HCT116 (cell line): ENCODE measurements around the gene NEK7. TPM values are rescaled to one million over a fixed set of nuclear protein-coding genes. Genes with fewer than 3 reads are reported as not detected.

Source experiments
- ATAC-seq: fragments of 200-7000 bp; cut with Tn5 transposase; 2 replicates; pipeline ENCODE4 v1.9.1; 2020; ENCODE audit warnings: mild to moderate bottlenecking, moderate library complexity
- BruUV-seq: library from RNA; stranded (reverse); fragments of 400-500 nt; replicated peaks from 2 replicates; lab custom pipeline; 2021; lab: Mats Ljungman, UMichigan
- CTCF ChIA-PET: fragments of 300-600 bp; sonication (Branson Sonifier 250); formaldehyde crosslinking; loops from one replicate; lab custom pipeline; 2021; ENCODE audit warnings: antibody characterized with exemption; lab: Charles Lee
- POLR2A ChIA-PET: fragments of 300-600, 350-600 bp; sonication (Branson Sonifier 250); formaldehyde crosslinking; loops from one replicate; lab custom pipeline; 2021; ENCODE audit warnings: antibody characterized with exemption; lab: Charles Lee
- RAD21 ChIA-PET, 2 experiments: fragments of 300-600 bp; sonication (Branson Sonifier 250); formaldehyde crosslinking; loops; one replicate each; lab custom pipeline; 2023; ENCODE audit warnings: low total read pairs in 2 of 2; ENCODE audit not compliant: uncharacterized antibody in 2 of 2, unreplicated experiment in 2 of 2, low non-redundant PET in 1 of 2; lab: Charles Lee
- DNase-seq: peaks from one replicate; pipeline ENCODE4 v3.0.0-alpha.2; 2010; ENCODE audit warnings: low read depth, low spot score
- H2AFZ ChIP-seq: fragments of 200-600 bp; shearing (Covaris generic), sonication (generic); 2 replicates; pipeline ENCODE4 v1.6.1; 2017; ENCODE audit warnings: low read depth, mixed run types, mixed read lengths, antibody characterized with exemption, low read length; ENCODE audit not compliant: poor library complexity, severe bottlenecking
- H3K27ac ChIP-seq: 2 replicates; pipeline ENCODE4 v1.5.1; 2012; ENCODE audit warnings: low read depth, low read length
- H3K27me3 ChIP-seq: fragments of 200-600 bp; sonication (generic); 2 replicates; pipeline ENCODE4 v1.6.1; 2016; ENCODE audit warnings: mixed run types, low read length, mixed read lengths; ENCODE audit not compliant: insufficient read depth
- H3K36me3 ChIP-seq, 2 experiments: fragments of 200-500 bp in 1 of 2; fragments of 200-600 bp in 1 of 2; sonication (Bioruptor generic) in 1 of 2; sonication (generic) in 1 of 2; 2 replicates each; pipeline versions ENCODE4 v1.5.1 to v1.6.1; 2014 to 2016; ENCODE audit warnings: low read length in 2 of 2, inconsistent platforms in 1 of 2, mixed read lengths in 1 of 2, mixed run types in 1 of 2; ENCODE audit not compliant: insufficient read depth in 2 of 2, control insufficient read depth in 1 of 2
- H3K4me1 ChIP-seq, 2 experiments: fragments of 200-600 bp in 1 of 2; sonication (generic) in 1 of 2; 2 replicates each; pipeline versions ENCODE4 v1.5.1 to v1.6.1; 2012 to 2017; ENCODE audit warnings: low read length in 2 of 2, inconsistent platforms in 1 of 2, mild to moderate bottlenecking in 1 of 2, mixed read lengths in 1 of 2, mixed run types in 1 of 2, moderate library complexity in 1 of 2; ENCODE audit not compliant: insufficient read depth in 2 of 2, control insufficient read depth in 1 of 2
- H3K4me2 ChIP-seq: fragments of 200-600 bp; sonication (generic); 2 replicates; pipeline ENCODE4 v1.6.1; 2017; ENCODE audit warnings: mixed run types, low read length, mixed read lengths
- H3K4me3 ChIP-seq, 2 experiments: fragments of 200-600 bp in 1 of 2; sonication (generic) in 1 of 2; replicated peaks in 1 of 2; 2 replicates each; pipeline ENCODE4 v1.5.1; 2011 to 2016; ENCODE audit warnings: low read length in 2 of 2, control low read depth in 1 of 2, low read depth in 1 of 2, mild to moderate bottlenecking in 1 of 2, mixed read lengths in 1 of 2, mixed run types in 1 of 2
- H3K79me2 ChIP-seq: fragments of 200-600 bp; sonication (generic); 2 replicates; pipeline ENCODE4 v1.6.1; 2017; ENCODE audit warnings: mild to moderate bottlenecking, mixed run types, low read length, moderate library complexity, mixed read lengths; ENCODE audit not compliant: insufficient read depth
- H3K9ac ChIP-seq: fragments of 200-600 bp; sonication (generic); 2 replicates; pipeline ENCODE4 v1.6.1; 2016; ENCODE audit warnings: low read length, mixed read lengths
- H3K9me2 ChIP-seq: fragments of 200-600 bp; sonication (generic), shearing (Covaris generic); 2 replicates; pipeline ENCODE4 v1.6.1; 2017; ENCODE audit warnings: mixed run types, mild to moderate bottlenecking, moderate library complexity; ENCODE audit not compliant: insufficient read depth
- H3K9me3 ChIP-seq, 2 experiments: fragments of 200-500 bp in 1 of 2; fragments of 200-600 bp in 1 of 2; sonication (Bioruptor generic) in 1 of 2; sonication (generic) in 1 of 2; 2 replicates each; pipeline ENCODE4 v1.6.1; 2014 to 2017; ENCODE audit warnings: low read length in 2 of 2, mixed read lengths in 2 of 2, inconsistent platforms in 1 of 2, low read depth in 1 of 2, mild to moderate bottlenecking in 1 of 2, mixed run types in 1 of 2, moderate library complexity in 1 of 2; ENCODE audit not compliant: control insufficient read depth in 1 of 2, insufficient read depth in 1 of 2
- H4K20me1 ChIP-seq: fragments of 200-600 bp; sonication (generic), shearing (Covaris generic); 2 replicates; pipeline ENCODE4 v1.6.1; 2017; ENCODE audit warnings: mixed run types, mild to moderate bottlenecking, moderate library complexity; ENCODE audit not compliant: insufficient read depth
- CBX3 ChIP-seq: IDR thresholded peaks from 2 replicates; pipeline ENCODE4 v1.6.1; 2012; ENCODE audit warnings: low read depth
- EZH2 ChIP-seq: fragments of 200-600 bp; sonication (generic); IDR thresholded peaks from 2 replicates; pipeline ENCODE4 v1.6.1; 2017; ENCODE audit warnings: antibody characterized with exemption, mixed run types
- EZH2phosphoT487 ChIP-seq: fragments of 200-600 bp; IDR thresholded peaks from 2 replicates; pipeline ENCODE4 v1.6.1; 2018; ENCODE audit warnings: antibody characterized with exemption, borderline replicate concordance
- FOSL1 ChIP-seq: IDR thresholded peaks from 2 replicates; pipeline ENCODE4 v1.6.1; 2012; ENCODE audit warnings: low read depth
- JUND ChIP-seq: IDR thresholded peaks from 2 replicates; pipeline ENCODE4 v1.6.1; 2012
- MAX ChIP-seq: IDR thresholded peaks from 2 replicates; pipeline ENCODE4 v1.6.1; 2012
- POLR2A ChIP-seq: IDR thresholded peaks from 2 replicates; pipeline ENCODE4 v1.7.0; 2011; ENCODE audit warnings: borderline replicate concordance; ENCODE audit not compliant: insufficient read depth, insufficient read length; ENCODE audit errors: extremely low read depth
- POLR2AphosphoS5 ChIP-seq: IDR thresholded peaks from 2 replicates; pipeline ENCODE4 v1.6.1; 2011; ENCODE audit warnings: mild to moderate bottlenecking, low read depth, low read length, moderate library complexity
- RAD21 ChIP-seq: IDR thresholded peaks from 2 replicates; pipeline ENCODE4 v1.6.1; 2012; ENCODE audit warnings: low read depth, mild to moderate bottlenecking
- SRF ChIP-seq: IDR thresholded peaks from 2 replicates; pipeline ENCODE4 v1.6.1; 2012; ENCODE audit warnings: low read depth
- TCF7L2 ChIP-seq: IDR thresholded peaks from 2 replicates; pipeline ENCODE4 v1.7.0; 2011; ENCODE audit warnings: borderline replicate concordance, inconsistent platforms; ENCODE audit not compliant: insufficient read depth, insufficient read length; ENCODE audit errors: extremely low read depth
- YY1 ChIP-seq: IDR thresholded peaks from 2 replicates; pipeline ENCODE4 v1.6.1; 2011; ENCODE audit warnings: low read length, low read depth, moderate library complexity, mild to moderate bottlenecking; ENCODE audit not compliant: insufficient replicate concordance; ENCODE audit errors: extremely low read depth
- ZBTB33 ChIP-seq: IDR thresholded peaks from 2 replicates; pipeline ENCODE4 v1.6.1; 2011; ENCODE audit warnings: mild to moderate bottlenecking, low read length, moderate library complexity; ENCODE audit not compliant: insufficient replicate concordance; ENCODE audit errors: extremely low read depth
- intact Hi-C: fragments of 100-400 bp; cut with micrococcal nuclease; formaldehyde crosslinking; loops from 2 replicates; pipeline ENCODE4 v1.10.0; 2022
- total RNA-seq: library from RNA; stranded (reverse); gene quantifications from one replicate; pipeline ENCODE4 v1.2.1, GENCODE V29; 2021; ENCODE audit not compliant: unreplicated experiment
- TF ChIP-seq, protein P1 (sequence below), 3 experiments: fragments of 200-600 bp in 1 of 3; sonication (generic) in 1 of 3; IDR thresholded peaks in 2 of 3; conservative IDR thresholded peaks in 1 of 3; 2 replicates each; pipeline ENCODE4 v1.5.1; 2012 to 2017; ENCODE audit warnings: low read depth in 2 of 3, low read length in 2 of 3, antibody characterized with exemption in 1 of 3, borderline replicate concordance in 1 of 3, control low read depth in 1 of 3, mild to moderate bottlenecking in 1 of 3, mixed read lengths in 1 of 3, mixed run types in 1 of 3, moderate library complexity in 1 of 3; ENCODE audit not compliant: insufficient read depth in 1 of 3
- TF ChIP-seq, protein P2 (sequence below): IDR thresholded peaks from 2 replicates; pipeline ENCODE4 v1.6.1; 2012; ENCODE audit warnings: low read depth

Gene NEK7
- total RNA-seq, 1 experiment from 2014 or later: 33.0 TPM

DNA sequence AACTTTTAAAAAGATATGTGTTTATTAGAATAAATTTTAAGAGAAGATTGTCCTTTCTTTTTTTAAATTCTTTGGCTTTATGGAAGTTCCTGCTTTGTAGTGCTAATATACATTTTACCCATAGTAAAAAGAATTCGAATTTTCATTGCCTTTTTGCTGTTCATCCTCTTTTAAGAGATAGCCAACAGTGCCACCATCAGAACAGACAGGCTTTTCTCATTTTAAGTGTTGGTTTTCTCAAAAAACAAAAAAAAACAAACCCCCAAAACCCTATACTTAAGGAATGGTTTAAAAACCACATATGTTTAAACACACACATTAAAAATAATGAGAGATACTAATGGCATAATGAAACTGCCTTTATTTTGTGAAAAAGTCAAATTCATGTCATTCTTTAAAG lies 118.8 kb downstream of the NEK7 start:
- no peaks in the 10 kb centered on the region for H4K20me1 ChIP-seq
- ChIA-PET RAD21 (no interaction called here), CTCF (no interaction called here), POLR2A (no interaction called here)
- no peaks in the 10 kb centered on the region for H3K4me1 ChIP-seq
- no peaks in the 10 kb centered on the region for H3K27me3 ChIP-seq
- no peak overlapping the region for H2AFZ ChIP-seq
- intact Hi-C loops: no loop called here
- no peak for ATAC-seq
- H3K79me2 ChIP-seq: no peaks in the 10 kb centered on the region
- H3K4me3 ChIP-seq: no peak overlapping the region
- no peak overlapping the region for H3K27ac ChIP-seq
- TF ChIP-seq YY1: no peak
- TF ChIP-seq POLR2A: no peak
- TF ChIP-seq, protein P1, sequence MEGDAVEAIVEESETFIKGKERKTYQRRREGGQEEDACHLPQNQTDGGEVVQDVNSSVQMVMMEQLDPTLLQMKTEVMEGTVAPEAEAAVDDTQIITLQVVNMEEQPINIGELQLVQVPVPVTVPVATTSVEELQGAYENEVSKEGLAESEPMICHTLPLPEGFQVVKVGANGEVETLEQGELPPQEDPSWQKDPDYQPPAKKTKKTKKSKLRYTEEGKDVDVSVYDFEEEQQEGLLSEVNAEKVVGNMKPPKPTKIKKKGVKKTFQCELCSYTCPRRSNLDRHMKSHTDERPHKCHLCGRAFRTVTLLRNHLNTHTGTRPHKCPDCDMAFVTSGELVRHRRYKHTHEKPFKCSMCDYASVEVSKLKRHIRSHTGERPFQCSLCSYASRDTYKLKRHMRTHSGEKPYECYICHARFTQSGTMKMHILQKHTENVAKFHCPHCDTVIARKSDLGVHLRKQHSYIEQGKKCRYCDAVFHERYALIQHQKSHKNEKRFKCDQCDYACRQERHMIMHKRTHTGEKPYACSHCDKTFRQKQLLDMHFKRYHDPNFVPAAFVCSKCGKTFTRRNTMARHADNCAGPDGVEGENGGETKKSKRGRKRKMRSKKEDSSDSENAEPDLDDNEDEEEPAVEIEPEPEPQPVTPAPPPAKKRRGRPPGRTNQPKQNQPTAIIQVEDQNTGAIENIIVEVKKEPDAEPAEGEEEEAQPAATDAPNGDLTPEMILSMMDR (IDR thresholded peaks at IDR 0.05 in 2 of 3, conservative IDR thresholded peaks at IDR 0.05 in 1 of 3; ENCODE audit: borderline replicate concordance in 1 of 3, insufficient read depth in 1 of 3, low read depth in 2 of 3, low read length in 2 of 3): no peak
- TF ChIP-seq SRF: no peak
- TF ChIP-seq ZBTB33: no peak
- TF ChIP-seq POLR2AphosphoS5: no peak
- no peak for TF ChIP-seq CBX3
- TF ChIP-seq, protein P2, sequence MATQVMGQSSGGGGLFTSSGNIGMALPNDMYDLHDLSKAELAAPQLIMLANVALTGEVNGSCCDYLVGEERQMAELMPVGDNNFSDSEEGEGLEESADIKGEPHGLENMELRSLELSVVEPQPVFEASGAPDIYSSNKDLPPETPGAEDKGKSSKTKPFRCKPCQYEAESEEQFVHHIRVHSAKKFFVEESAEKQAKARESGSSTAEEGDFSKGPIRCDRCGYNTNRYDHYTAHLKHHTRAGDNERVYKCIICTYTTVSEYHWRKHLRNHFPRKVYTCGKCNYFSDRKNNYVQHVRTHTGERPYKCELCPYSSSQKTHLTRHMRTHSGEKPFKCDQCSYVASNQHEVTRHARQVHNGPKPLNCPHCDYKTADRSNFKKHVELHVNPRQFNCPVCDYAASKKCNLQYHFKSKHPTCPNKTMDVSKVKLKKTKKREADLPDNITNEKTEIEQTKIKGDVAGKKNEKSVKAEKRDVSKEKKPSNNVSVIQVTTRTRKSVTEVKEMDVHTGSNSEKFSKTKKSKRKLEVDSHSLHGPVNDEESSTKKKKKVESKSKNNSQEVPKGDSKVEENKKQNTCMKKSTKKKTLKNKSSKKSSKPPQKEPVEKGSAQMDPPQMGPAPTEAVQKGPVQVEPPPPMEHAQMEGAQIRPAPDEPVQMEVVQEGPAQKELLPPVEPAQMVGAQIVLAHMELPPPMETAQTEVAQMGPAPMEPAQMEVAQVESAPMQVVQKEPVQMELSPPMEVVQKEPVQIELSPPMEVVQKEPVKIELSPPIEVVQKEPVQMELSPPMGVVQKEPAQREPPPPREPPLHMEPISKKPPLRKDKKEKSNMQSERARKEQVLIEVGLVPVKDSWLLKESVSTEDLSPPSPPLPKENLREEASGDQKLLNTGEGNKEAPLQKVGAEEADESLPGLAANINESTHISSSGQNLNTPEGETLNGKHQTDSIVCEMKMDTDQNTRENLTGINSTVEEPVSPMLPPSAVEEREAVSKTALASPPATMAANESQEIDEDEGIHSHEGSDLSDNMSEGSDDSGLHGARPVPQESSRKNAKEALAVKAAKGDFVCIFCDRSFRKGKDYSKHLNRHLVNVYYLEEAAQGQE: no peak
- TF ChIP-seq FOSL1: no peak
- TF ChIP-seq RAD21: no peak
- no peak for TF ChIP-seq EZH2phosphoT487
- no peak for TF ChIP-seq TCF7L2
- TF ChIP-seq EZH2: no peak
- TF ChIP-seq MAX: no peak
- no peak for TF ChIP-seq JUND
- no peak overlapping the region for H3K4me2 ChIP-seq
- H3K9me2 ChIP-seq: no peaks in the 10 kb centered on the region
- H3K36me3 ChIP-seq: no peaks in the 10 kb centered on the region
- no TSS peak for BruUV-seq
- DNase-seq: no peak
- H3K9ac ChIP-seq: no peak overlapping the region
- no peaks in the 10 kb centered on the region for H3K9me3 ChIP-seq
